ENCODE results near the gene RNF14.

DNA sequence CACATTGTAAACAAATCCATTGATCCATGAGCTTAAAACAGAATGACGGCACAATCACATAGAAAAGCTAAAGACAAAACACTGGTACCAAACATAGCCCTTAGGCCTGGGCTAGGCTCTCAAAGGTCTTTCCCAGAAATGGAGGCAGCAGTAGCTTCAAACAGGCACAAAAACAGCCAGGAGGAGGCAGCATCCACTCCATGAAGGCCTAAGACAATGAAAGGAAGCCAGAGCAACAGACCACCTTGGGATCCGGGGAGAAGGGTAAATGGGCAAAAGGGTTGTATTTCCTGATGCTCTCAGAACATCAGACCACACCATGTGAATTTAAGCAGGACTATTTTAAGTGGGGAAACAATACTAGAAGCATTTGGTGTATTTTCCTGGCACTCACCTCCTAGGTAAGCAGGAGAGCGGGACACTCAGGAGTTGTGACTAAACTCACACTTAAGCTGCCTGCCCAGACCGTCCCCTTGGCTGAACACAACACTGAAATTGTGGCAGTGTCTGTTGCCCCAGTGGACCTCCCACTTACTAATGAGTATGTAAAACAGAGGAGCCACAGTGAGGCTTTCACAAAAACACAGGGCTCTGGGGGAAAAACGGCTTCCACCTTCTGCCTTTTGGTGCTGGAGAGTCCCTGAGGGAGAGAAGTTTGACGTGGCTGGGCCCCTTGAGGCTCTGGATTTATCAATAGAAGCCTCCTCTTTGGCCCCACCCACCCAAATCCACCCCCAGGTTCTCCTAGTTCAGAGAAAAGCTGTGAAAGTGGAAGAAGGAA is 32.0 kb downstream of the RNF14 start:
- TF ChIP-seq, protein P1, sequence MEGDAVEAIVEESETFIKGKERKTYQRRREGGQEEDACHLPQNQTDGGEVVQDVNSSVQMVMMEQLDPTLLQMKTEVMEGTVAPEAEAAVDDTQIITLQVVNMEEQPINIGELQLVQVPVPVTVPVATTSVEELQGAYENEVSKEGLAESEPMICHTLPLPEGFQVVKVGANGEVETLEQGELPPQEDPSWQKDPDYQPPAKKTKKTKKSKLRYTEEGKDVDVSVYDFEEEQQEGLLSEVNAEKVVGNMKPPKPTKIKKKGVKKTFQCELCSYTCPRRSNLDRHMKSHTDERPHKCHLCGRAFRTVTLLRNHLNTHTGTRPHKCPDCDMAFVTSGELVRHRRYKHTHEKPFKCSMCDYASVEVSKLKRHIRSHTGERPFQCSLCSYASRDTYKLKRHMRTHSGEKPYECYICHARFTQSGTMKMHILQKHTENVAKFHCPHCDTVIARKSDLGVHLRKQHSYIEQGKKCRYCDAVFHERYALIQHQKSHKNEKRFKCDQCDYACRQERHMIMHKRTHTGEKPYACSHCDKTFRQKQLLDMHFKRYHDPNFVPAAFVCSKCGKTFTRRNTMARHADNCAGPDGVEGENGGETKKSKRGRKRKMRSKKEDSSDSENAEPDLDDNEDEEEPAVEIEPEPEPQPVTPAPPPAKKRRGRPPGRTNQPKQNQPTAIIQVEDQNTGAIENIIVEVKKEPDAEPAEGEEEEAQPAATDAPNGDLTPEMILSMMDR (IDR thresholded peaks at IDR 0.05): no peak
- TF ChIP-seq POLR2A (IDR thresholded peaks at IDR 0.05): no peak

Data from esophagus squamous epithelium (tissue), 4 donors.